Spleen (tissue), 7 donors: ENCODE data around the gene LHFPL3.

Experiments
- POLR2A ChIP-seq, 3 donors: fragments of 450-650 bp; IDR thresholded peaks; one replicate each; pipeline ENCODE4 v1.5.1; 2017; ENCODE audit warnings: antibody characterized with exemption in 3 of 3, mild to moderate bottlenecking in 1 of 3
- POLR2AphosphoS5 ChIP-seq, 3 donors: sonication (generic); formaldehyde crosslinking; IDR thresholded peaks; one replicate each; pipeline ENCODE4 v1.5.1; 2017; ENCODE audit warnings: antibody characterized with exemption in 3 of 3
- TF ChIP-seq, protein P1 (sequence below), 11 experiments: fragments of 200-600 bp in 7 of 11; fragments of 450-650 bp in 4 of 11; sonication (generic) in 4 of 11; IDR thresholded peaks in 8 of 11; conservative IDR thresholded peaks in 3 of 11; 1 replicate in 7 of 11; 2 replicates in 4 of 11; pipeline versions ENCODE4 v1.4.0 to v1.8.0; 2016 to 2021; ENCODE audit warnings: antibody characterized with exemption in 11 of 11, inconsistent platforms in 4 of 11, mild to moderate bottlenecking in 1 of 11
- donor health status: DM: no; HTN: no; CAD: no; lungs with moderate emphysema.
- donor health status: DM: no; HTN: no; CAD: no.
- donor health status: DM: no; HTN: no; CAD: no.

GRCh38 chr7:104371216-104371979, 43.0 kb downstream of the LHFPL3 start:
- no peak for TF ChIP-seq POLR2AphosphoS5 (IDR thresholded peaks at IDR 0.05)
- TF ChIP-seq, protein P1, sequence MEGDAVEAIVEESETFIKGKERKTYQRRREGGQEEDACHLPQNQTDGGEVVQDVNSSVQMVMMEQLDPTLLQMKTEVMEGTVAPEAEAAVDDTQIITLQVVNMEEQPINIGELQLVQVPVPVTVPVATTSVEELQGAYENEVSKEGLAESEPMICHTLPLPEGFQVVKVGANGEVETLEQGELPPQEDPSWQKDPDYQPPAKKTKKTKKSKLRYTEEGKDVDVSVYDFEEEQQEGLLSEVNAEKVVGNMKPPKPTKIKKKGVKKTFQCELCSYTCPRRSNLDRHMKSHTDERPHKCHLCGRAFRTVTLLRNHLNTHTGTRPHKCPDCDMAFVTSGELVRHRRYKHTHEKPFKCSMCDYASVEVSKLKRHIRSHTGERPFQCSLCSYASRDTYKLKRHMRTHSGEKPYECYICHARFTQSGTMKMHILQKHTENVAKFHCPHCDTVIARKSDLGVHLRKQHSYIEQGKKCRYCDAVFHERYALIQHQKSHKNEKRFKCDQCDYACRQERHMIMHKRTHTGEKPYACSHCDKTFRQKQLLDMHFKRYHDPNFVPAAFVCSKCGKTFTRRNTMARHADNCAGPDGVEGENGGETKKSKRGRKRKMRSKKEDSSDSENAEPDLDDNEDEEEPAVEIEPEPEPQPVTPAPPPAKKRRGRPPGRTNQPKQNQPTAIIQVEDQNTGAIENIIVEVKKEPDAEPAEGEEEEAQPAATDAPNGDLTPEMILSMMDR (IDR thresholded peaks at IDR 0.05 in 8 of 11, conservative IDR thresholded peaks at IDR 0.05 in 3 of 11) = no peak
- no peak for TF ChIP-seq POLR2A (IDR thresholded peaks at IDR 0.05)
